Esophagus squamous epithelium (tissue), 5 donors: ENCODE data around the gene EPHA2. TPM values are rescaled to one million over a fixed set of nuclear protein-coding genes. Genes with fewer than 3 reads are reported as not detected.

Experiments
- DNase-seq: peaks from one replicate; lab custom pipeline; 2025; lab: John Stamatoyannopoulos, UW
- H3K27ac ChIP-seq, 4 donors: fragments of 200-600 bp; sonication (generic); one replicate each; pipeline ENCODE4 v1.5.1; 2016 to 2019; ENCODE audit warnings: mild to moderate bottlenecking in 1 of 4
- H3K27me3 ChIP-seq, 4 donors: fragments of 200-600 bp; sonication (generic); 1 replicate in 3 of 4; 2 replicates in 1 of 4; pipeline versions ENCODE4 v1.5.1 to v1.6.0; 2017 to 2021; ENCODE audit warnings: antibody characterized with exemption in 1 of 4
- H3K36me3 ChIP-seq, 3 donors: fragments of 200-600 bp; sonication (generic); one replicate each; pipeline ENCODE4 v1.5.1; 2016 to 2019
- H3K4me1 ChIP-seq, 3 donors: fragments of 200-600 bp; sonication (generic); one replicate each; pipeline ENCODE4 v1.5.1; 2017 to 2019
- H3K4me3 ChIP-seq, 4 donors: fragments of 200-600 bp; sonication (generic); 1 replicate in 3 of 4; 2 replicates in 1 of 4; pipeline ENCODE4 v1.5.1; 2016 to 2019; ENCODE audit warnings: mild to moderate bottlenecking in 2 of 4, moderate library complexity in 1 of 4
- H3K9me3 ChIP-seq, 3 donors: fragments of 200-600 bp; sonication (generic); one replicate each; pipeline ENCODE4 v1.5.1; 2016 to 2019
- CTCF ChIP-seq, 6 experiments: fragments of 450-650 bp in 4 of 6; fragments of 200-600 bp in 2 of 6; sonication (generic) in 2 of 6; IDR thresholded peaks; one replicate each; pipeline ENCODE4 v1.5.1; 2016 to 2019; ENCODE audit warnings: antibody characterized with exemption in 6 of 6, mild to moderate bottlenecking in 4 of 6, moderate library complexity in 4 of 6
- POLR2A ChIP-seq, 4 donors: fragments of 450-650 bp; IDR thresholded peaks; one replicate each; pipeline ENCODE4 v1.6.1; 2017; ENCODE audit warnings: antibody characterized with exemption in 4 of 4, mild to moderate bottlenecking in 4 of 4, moderate library complexity in 3 of 4
- WGBS, 2 donors: methylation state at CpG; one replicate each; pipeline ENCODE4 v1.1.5; 2018; 5-methylcytosine and 5-hydroxymethylcytosine counted together
- intact Hi-C: fragments of 100-400 bp; cut with DNase I; formaldehyde crosslinking; loops from one replicate; pipeline ENCODE4 v1.15.0; 2022
- total RNA-seq, 4 donors: library from RNA; depleted of rRNA; stranded (reverse); fragments of >200 nt; gene quantifications; one replicate each; pipeline ENCODE4 v1.1.0, GENCODE V29; 2016
- donor health status: DM: yes; HTN: yes; CAD: no.

Gene EPHA2
- total RNA-seq, 4 donors from 2014 or later = 87.5 to 225 (median 137) TPM

DNA sequence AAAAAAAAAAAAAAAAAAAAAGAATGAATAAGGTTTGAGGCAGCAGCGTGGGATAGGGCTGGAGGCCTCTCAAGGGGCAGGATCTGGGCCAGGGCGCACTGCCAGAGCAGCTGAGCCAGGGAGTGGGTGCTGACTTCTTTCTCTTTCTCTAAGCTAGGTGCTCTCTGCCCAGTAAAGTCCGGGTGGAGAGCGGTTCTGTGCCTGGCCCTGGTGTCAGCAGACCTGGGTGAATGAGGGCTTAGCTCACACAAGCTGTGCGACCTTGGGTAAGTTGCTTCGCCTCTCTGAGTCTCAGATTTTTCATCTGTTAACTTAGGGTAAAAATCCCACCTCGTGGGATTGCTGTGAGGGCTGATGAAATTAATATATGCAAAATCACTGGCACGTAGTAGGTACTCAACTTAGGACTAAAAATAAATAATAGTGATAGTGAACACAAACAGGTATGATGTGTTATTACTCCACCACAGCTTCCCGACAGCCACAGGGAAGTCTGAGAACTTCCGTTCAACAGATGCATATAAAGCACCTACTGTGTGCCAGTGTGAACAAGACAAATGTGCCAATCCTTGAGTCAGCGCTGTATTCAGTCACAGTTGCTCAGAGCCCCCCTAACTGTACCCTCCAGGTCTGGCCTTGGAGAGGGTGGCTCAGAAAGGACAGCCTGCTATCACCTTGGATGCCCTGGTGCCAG is 80.4 kb downstream of the EPHA2 start:
- DNase-seq = no peak

More for the DNA sequence above, 80.4 kb downstream of the EPHA2 start:
- WGBS, 2 donors = 25 to 45% methylated on average over 11 of the region's 11 CpGs
- peaks cover 29 to 71% (median 40%) of the 10 kb centered on the region in 3 donors for H3K4me1 ChIP-seq
- peak overlapping the region; percentile 67 to 72 (median 70) for H3K27ac ChIP-seq
- H3K4me3 ChIP-seq = no peak overlapping the region
- H3K9me3 ChIP-seq = no peaks in the 10 kb centered on the region
- no peaks in the 10 kb centered on the region for H3K36me3 ChIP-seq
- intact Hi-C loops = loop anchor here (10.0 kb wide), 2 partner anchors 169 to 289 kb away; partner anchors contain the start of gene SZRD1
- TF ChIP-seq POLR2A (IDR thresholded peaks at IDR 0.05) (no peak), CTCF (IDR thresholded peaks at IDR 0.05) (no peak)
- peaks cover 0 to 22% (median 0%) of the 10 kb centered on the region in 4 donors for H3K27me3 ChIP-seq

Other genes with a start within 250 kb of the EPHA2 start
- gene ZBTB17, start 180.0 kb downstream of the EPHA2 start, total RNA-seq = 10 to 100 TPM; 19.1 to 33.1 (median 26.8) TPM
- not detected for gene SRARP, start 151.8 kb downstream of the EPHA2 start, total RNA-seq
- 10 to 100 TPM in 1 of 4 donors, 1 to 10 TPM in 3; 1.1 to 11.8 (median 3.7) TPM for gene HSPB7, start 138.0 kb downstream of the EPHA2 start, total RNA-seq
- not detected for gene CLCNKA, start 134.0 kb downstream of the EPHA2 start, total RNA-seq
- not detected for gene CLCNKB, start 112.3 kb downstream of the EPHA2 start, total RNA-seq
- gene FAM131C, start 82.4 kb downstream of the EPHA2 start, total RNA-seq = 1 to 10 TPM in 2 of 4 donors, not detected in 2; 1.6 to 4.5 TPM
- gene ARHGEF19, start 56.6 kb upstream of the EPHA2 start, total RNA-seq = 10 to 100 TPM; 15.8 to 27.1 (median 20.6) TPM
- 1 to 10 TPM; 3.6 to 5.6 (median 3.9) TPM for gene CPLANE2, start 81.1 kb upstream of the EPHA2 start, total RNA-seq
- gene FBXO42, start 196.4 kb upstream of the EPHA2 start, total RNA-seq = 10 to 100 TPM; 15.9 to 29.0 (median 20.2) TPM
- gene SZRD1, start 211.2 kb upstream of the EPHA2 start, total RNA-seq = 10 to 100 TPM; 51.7 to 65.0 (median 58.5) TPM